EL (cell line): ENCODE measurements around the gene TRA2A.
"Not testable (repeated sequence)": the region's sequence is repeated elsewhere in the genome, so short reads cannot be mapped to it uniquely, and the experiment has no call there.

Source experiments
- DNase-seq: peaks from one replicate; pipeline ENCODE4 v3.0.0-alpha.2; 2016

Gene TRA2A

DNA sequence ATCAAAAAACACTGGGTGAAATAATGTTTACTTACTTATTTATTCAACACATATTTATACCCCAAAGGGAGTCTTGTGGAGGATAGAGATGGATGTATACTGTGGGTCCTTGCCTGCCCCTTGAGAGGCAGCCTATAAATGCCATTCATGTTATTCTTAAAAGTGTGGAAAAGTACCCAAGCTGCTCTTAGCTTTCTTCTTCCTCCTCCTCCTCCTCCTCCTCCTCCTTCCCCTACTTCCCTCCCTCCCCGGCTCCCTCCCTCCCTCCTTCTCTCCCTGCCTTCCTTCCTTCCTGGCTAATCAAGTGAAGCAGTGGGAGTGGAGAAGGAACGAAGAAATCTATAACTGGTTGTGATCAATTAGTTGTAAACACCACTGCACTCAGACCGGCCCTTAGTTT is 40.3 kb downstream of the TRA2A start:
- DNase-seq, result no peak

GRCh38 chr7:23490357-23491135 is 41.2 kb downstream of the TRA2A start:
- DNase-seq, result peak; percentile 28

- DNase-seq, result not testable (repeated sequence)
These were observed 43.1 kb downstream of the TRA2A start for GRCh38 chr7:23488714-23489113.

DNA sequence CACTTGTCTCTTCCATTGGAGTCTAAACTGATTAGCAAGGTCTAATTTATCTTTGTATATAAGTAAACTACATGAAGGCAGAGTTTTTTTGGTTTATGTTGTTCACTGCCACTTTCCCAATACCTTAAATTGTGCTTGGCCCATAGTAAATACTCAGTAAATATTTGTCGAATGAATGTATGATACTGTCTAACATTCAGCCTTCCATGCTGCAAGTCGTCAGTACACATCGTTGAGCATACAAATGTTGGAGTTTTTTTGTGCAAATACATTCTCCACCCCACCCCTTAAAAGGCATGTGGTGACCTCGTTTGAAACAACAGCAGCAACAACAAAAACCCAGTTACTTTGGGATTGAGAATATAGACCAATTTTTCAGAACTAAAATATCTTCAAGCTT is 44.1 kb downstream of the TRA2A start:
- no peak for DNase-seq

GRCh38 chr7:23486002-23486773 is 45.6 kb downstream of the TRA2A start:
- no peak for DNase-seq

GRCh38 chr7:23482686-23483085 is 49.1 kb downstream of the TRA2A start:
- DNase-seq, result no peak

DNA sequence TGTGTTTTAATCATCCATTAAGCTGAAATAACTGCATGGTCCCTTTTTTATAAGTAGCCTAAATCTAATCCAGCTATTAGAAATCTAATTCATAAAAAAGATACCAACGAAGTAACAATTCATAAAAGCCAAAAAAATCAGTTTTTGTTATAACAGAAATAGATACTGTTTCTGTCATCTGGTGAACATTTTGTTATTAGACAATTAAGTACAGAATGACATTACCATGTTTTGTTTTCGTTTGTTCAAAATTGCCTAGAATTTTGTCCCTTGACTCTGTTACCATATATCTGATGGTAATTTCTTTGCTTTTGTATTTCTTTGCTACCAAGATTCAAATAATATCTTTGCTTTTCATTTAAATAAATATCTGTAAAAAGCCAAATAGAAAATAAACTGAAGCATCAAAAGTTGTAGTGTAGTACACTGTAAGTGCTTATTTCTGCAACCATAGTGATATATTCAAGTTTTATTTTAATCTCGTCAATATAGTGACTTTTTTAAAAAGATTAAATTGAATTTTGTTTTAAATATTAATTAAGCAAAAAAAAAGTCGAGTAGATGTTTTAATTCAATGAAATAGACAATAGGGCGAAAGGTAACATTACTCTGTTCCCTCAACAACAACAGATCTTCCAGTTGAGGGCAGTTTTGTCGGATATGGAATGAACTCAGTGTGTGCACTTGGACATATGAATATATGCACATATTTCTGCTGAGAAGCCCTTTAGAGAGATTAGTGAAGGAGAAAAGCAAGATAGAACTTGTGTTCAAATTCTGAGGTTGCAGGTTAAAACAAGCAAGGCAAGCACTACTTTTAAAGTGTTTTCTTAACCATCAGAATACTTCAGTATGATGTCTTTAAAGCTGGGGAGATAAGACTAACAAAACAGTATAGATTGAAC is 53.6 kb downstream of the TRA2A start:
- no peak for DNase-seq

DNA sequence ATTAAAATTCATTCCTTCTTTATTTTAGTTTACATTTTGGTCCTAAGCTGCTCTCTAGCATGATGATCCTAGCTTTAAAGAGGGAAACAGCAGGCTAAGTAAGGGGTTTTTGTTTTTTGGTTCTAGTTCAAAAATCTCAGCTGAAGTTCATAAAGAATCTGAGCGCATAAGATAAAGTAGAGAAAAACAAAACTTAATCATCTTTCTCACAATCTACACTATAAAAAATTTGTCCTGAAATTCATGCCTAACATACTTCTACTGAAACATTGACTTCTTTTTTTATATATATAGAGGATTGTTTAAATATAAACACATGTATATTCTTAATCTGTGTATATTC is 54.7 kb downstream of the TRA2A start:
- DNase-seq, result no peak

DNA sequence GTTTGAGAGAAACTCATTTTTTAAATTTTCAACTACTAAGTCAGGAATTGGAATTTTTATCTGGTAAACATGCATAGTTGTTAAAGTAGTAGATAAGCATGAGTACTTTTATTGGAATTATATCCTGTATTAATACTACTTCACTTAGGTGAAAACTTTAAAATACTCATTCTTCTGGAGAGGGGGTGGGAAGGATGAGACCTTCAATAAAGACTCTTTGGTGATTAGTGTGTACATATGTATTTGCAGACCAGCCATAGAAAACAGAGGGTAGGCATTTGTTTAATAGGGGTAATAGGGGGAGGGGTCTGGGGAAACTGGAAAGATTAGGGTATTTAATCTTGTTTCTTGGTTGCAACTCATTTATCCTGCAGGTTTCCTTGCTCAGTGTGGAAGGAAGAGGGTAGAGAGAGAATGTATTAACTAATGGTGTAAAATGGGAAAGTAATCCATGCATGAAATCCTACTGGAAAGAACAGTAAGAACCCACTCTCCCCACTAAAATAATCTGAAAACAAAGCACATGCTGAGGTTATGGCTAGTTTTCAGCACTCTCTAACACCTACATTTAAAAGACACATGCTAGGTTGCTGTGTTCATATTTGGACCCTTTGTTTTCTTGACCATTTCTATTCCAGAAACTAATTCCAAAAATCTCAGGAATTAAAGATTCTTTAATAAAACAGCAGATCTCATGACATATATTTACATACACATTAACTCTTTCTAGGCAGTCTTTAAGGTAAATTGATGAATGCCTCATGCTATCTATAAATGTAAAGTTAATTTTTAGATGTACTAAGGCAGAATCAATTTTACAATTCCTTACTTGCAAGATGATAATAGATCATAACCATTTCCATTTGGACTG is 55.3 kb downstream of the TRA2A start:
- no peak for DNase-seq

- no peak for DNase-seq
These were observed 56.3 kb downstream of the TRA2A start for GRCh38 chr7:23475576-23475839.

GRCh38 chr7:23474829-23475575 is 56.8 kb downstream of the TRA2A start:
- peak; percentile 41 for DNase-seq

GRCh38 chr7:23474094-23474828 is 57.5 kb downstream of the TRA2A start:
- peak; percentile 97 for DNase-seq

GRCh38 chr7:23473844-23474093 is 58.0 kb downstream of the TRA2A start:
- DNase-seq, result no peak

DNA sequence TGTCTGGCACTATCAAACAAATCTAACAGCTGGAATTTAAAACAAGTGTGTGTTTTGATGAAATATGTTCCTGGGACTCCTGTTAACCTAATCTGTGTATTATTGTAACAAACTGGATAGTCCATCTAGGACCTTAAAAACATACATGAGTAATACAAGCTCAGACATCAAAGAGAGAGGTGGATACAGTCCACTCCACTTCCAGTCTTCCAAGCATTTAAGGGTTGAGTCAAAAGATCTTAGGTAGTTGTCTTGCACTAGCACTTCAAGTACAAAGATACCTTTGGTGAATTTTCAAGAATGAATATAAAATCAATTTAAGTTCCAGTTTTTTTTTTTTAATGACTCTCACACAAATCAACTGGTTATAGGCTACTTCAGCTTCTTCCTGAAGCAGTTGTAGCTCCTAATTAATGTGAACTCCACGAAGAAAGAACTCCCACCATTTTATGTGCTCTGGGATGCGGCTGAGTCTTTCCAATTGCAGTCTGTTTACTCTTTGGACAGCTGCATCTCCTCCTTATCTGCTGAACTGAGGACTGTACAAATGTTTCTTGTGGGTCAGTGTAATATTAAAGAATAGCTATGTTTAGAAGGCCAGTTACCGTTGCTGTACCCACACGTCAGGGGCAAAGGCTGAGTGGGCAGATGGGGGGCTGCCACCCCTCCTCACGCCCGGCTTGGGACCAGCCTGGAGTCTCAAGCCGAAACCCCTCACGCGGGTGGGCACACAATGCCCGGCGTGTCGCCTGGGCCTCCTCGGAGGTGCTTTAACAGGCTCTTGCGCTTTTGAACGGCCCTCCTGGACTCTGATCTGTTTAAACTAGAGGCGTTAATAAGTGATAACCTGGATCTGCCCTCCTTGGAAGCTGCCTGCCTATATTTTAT is 58.6 kb downstream of the TRA2A start:
- peak; percentile 13 for DNase-seq

DNA sequence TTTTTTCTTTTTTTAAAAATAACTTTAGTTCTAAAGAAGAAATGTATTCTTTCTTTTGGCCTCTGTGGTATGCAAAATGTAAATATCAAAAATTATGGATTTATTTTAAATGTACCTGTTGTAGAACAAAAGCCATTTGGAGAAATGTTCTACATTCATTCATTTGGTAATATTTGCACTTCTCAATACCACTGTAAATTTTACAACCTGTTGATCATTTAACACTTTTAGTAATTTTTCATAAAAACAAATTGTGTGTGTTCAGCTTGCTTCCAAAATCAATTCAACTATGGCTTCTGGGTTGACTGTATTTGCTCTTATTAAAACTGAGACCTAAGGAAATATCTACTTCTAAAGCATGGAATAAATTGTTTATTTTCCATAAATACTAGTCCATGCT is 59.2 kb downstream of the TRA2A start:
- no peak for DNase-seq

DNA sequence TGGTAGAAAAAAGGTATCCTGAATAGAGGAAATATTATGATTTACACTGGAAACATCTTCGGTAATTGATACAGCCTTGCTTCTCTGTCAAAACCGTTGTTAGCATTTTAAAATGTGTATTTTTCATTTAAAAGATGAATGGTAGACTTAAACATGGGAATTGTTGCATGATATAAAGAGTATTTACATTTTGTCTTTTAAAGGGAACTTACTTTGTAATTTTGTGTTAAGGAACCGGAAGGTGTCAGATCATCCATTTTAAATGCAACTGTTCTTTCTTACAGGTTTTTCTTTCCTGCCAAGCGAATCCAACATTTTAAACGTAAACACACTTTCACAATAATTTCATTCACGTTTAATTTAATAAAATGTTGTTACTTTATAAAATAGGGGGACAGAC is 59.7 kb downstream of the TRA2A start:
- no peak for DNase-seq

GRCh38 chr7:23471106-23471859 is 60.5 kb downstream of the TRA2A start:
- peak; percentile 73 for DNase-seq

GRCh38 chr7:23470330-23471105 is 61.3 kb downstream of the TRA2A start, which contains the start of gene IGF2BP3:
Gene IGF2BP3, minus strand, starts transcription at chr7:23470491. Its CDS starts 381 bp downstream, at chr7:23470110.
- DNase-seq, result peak; percentile 98

DNA sequence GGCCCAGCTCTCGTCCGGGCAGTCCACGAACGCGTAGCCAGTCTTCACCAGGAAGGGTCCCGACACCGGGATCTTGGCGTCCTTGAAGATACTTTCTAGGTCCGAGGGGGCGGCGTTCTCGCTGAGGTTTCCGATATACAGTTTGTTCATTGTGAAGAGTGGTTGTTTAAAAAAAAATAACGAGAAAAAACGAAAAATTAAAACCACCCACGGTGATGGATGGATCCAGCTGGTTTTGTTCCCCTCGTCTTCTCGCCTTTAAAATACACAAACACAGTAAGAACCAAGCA is 61.9 kb downstream of the TRA2A start:
- DNase-seq, result no peak
